NT2/D1 (cell line): ENCODE measurements around the gene FCGR3B.
"Not testable (repeated sequence)": the region's sequence is repeated elsewhere in the genome, so short reads cannot be mapped to it uniquely, and the experiment has no call there.

ENCODE experiments used
- YY1 ChIP-seq: IDR thresholded peaks from 2 replicates; pipeline ENCODE4 v1.6.1; 2011; ENCODE audit not compliant: insufficient read length, insufficient read depth
- ZNF274 ChIP-seq: IDR thresholded peaks from 2 replicates; pipeline ENCODE4 v1.6.1; 2011; ENCODE audit warnings: mild to moderate bottlenecking, low read depth, low read length

DNA sequence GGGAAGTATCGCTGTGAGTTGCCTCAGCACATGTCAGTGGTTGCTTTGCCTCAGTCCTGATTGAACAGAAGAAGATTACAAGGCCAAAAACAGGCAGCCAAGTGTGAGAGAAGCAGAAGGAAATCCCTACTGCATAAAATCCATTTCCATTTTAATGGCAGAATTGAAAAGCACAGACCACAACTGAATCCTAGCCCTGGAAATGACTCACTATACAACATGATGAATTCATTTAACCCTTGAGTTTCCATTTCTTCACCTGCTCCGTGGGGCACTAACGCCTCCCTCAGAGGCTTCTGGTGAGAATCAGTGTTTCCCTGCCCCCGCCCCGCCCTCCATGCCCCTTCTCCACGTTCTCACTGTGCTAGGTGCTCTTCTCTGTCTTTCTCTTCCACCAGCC, 41.1 kb downstream of the FCGR3B start:
- TF ChIP-seq YY1, ZNF274: not testable (repeated sequence)
